RWPE1 (cell line): Measurements from ENCODE around the gene GATA6.

Source experiments
- CTCF ChIA-PET: fragments of 350-600 bp; sonication (Branson Sonifier 250); formaldehyde crosslinking; extraction: SDS; loops from one replicate; lab custom pipeline; 2021; lab: Yijun Ruan, JAX
- POLR2A ChIA-PET: fragments of 400-600 bp; formaldehyde crosslinking; extraction: SDS; loops from one replicate; lab custom pipeline; 2020; ENCODE audit warnings: antibody characterized with exemption; ENCODE audit not compliant: low non-redundant PET; lab: Yijun Ruan, JAX
- DNase-seq: peaks from one replicate; pipeline ENCODE4 v3.0.0; 2012; ENCODE audit warnings: low spot score
- H3K27ac ChIP-seq: fragments of 450-650 bp; 2 replicates; pipeline ENCODE4 v1.5.1; 2017
- CTCF ChIP-seq: fragments of 450-650 bp; conservative IDR thresholded peaks from 2 replicates; pipeline ENCODE4 v1.5.1; 2017; ENCODE audit warnings: low read depth, mild to moderate bottlenecking

The GATA6 gene

GRCh38 chr18:22250591-22250996 is 81.2 kb downstream of the GATA6 start:
- ChIA-PET POLR2A (no interaction called here), CTCF (interaction anchor here (0.6 kb wide), 1 partner anchor 464 kb away, joined by 5 read pairs; no protein-coding TSS in a partner anchor)
- DNase-seq, result peak; percentile 61
- H3K27ac ChIP-seq, result peak overlapping the region; percentile 76
- 0 out of 2 replicates have a peak, but pooled peaks have one; percentile 10 for TF ChIP-seq CTCF
